GM23248 (cell line): ENCODE data around the gene EPS8. TPM values are rescaled to one million over a fixed set of nuclear protein-coding genes. Genes with fewer than 3 reads are reported as not detected.
"Not testable (repeated sequence)": the region's sequence is repeated elsewhere in the genome, so short reads cannot be mapped to it uniquely, and the experiment has no call there.

Experiments used
- DNase-seq: peaks from one replicate; pipeline ENCODE4 v3.0.0-alpha.2; 2015
- H2AFZ ChIP-seq: fragments of 200-600 bp; sonication (generic); 2 replicates; pipeline ENCODE4 v1.6.1; 2016; ENCODE audit warnings: antibody characterized with exemption
- H3F3A ChIP-seq: fragments of 200-600 bp; sonication (generic); 2 replicates; pipeline ENCODE4 v1.6.1; 2016; ENCODE audit warnings: mild to moderate bottlenecking, antibody characterized with exemption, mixed run types; ENCODE audit not compliant: insufficient read depth
- H3K27ac ChIP-seq: fragments of 200-600 bp; sonication (generic); 2 replicates; pipeline ENCODE4 v1.5.1; 2016; ENCODE audit warnings: mild to moderate bottlenecking
- H3K27me3 ChIP-seq: fragments of 200-600 bp; sonication (generic); replicated peaks from 2 replicates; pipeline ENCODE4 v1.6.1; 2016; ENCODE audit warnings: mild to moderate bottlenecking; ENCODE audit not compliant: insufficient read depth
- H3K36me3 ChIP-seq: fragments of 200-600 bp; sonication (generic); 2 replicates; pipeline ENCODE4 v1.6.1; 2016; ENCODE audit warnings: low read depth, mild to moderate bottlenecking
- H3K4me1 ChIP-seq: fragments of 200-600 bp; sonication (generic); 2 replicates; pipeline ENCODE4 v1.6.1; 2016; ENCODE audit warnings: mild to moderate bottlenecking; ENCODE audit not compliant: insufficient read depth
- H3K4me2 ChIP-seq: fragments of 200-600 bp; sonication (generic); one replicate; pipeline ENCODE4 v1.6.1; 2016; ENCODE audit warnings: mild to moderate bottlenecking; ENCODE audit not compliant: unreplicated experiment
- H3K4me3 ChIP-seq: fragments of 200-600 bp; sonication (generic); 2 replicates; pipeline ENCODE4 v1.5.1; 2016; ENCODE audit warnings: mild to moderate bottlenecking
- H3K79me2 ChIP-seq: fragments of 200-600 bp; sonication (generic); 2 replicates; pipeline ENCODE4 v1.6.1; 2016; ENCODE audit warnings: mild to moderate bottlenecking; ENCODE audit not compliant: insufficient read depth
- H3K9ac ChIP-seq: fragments of 200-600 bp; sonication (generic); 2 replicates; pipeline ENCODE4 v1.6.1; 2016; ENCODE audit warnings: mild to moderate bottlenecking
- H3K9me2 ChIP-seq: fragments of 200-600 bp; sonication (generic); 2 replicates; pipeline ENCODE4 v1.6.1; 2016; ENCODE audit warnings: mixed run types, mild to moderate bottlenecking, moderate library complexity; ENCODE audit not compliant: insufficient read depth
- H3K9me3 ChIP-seq: fragments of 200-600 bp; sonication (generic); one replicate; pipeline ENCODE4 v1.6.1; 2017; ENCODE audit warnings: low read depth
- H4K20me1 ChIP-seq: fragments of 200-600 bp; sonication (generic); 2 replicates; pipeline ENCODE4 v1.6.0; 2016; ENCODE audit not compliant: insufficient read depth
- EZH2 ChIP-seq: fragments of 200-600 bp; sonication (generic); IDR thresholded peaks from 2 replicates; pipeline ENCODE4 v1.6.1; 2018; ENCODE audit warnings: antibody characterized with exemption, mild to moderate bottlenecking; ENCODE audit not compliant: insufficient read depth, poor library complexity, severe bottlenecking
- EZH2phosphoT487 ChIP-seq: fragments of 200-600 bp; sonication (generic); IDR thresholded peaks from 2 replicates; pipeline ENCODE4 v1.6.1; 2018; ENCODE audit warnings: antibody characterized with exemption, moderate library complexity, mild to moderate bottlenecking, low read depth; ENCODE audit not compliant: insufficient read depth
- WGBS, 2 experiments: methylation state at CpG; one replicate each; pipeline ENCODE4 v1.1.6; 2015 to 2017; ENCODE audit warnings: low lambda C conversion rate in 2 of 2, low coverage in 1 of 2; ENCODE audit errors: missing lambda C conversion rate in 2 of 2; 5-methylcytosine and 5-hydroxymethylcytosine counted together
- in situ Hi-C: fragments of 300-500 bp; cut with MboI; formaldehyde crosslinking; loops from 2 replicates; pipeline ENCODE4 v1.15.0; 2020
- polyA plus RNA-seq: library from polyadenylated mRNA; unstranded; fragments of >200 nt; fragmentation: Nextera tagmentation; extraction: Ambion mirVana; gene quantifications from 2 replicates; pipeline ENCODE4 v1.2.1, GENCODE V29; 2016
- total RNA-seq: library from RNA; depleted of rRNA; stranded (reverse); fragments of >200 nt; shearing (Covaris generic); gene quantifications from 2 replicates; pipeline ENCODE4 v1.2.3, GENCODE V29; 2014

Gene EPS8
- total and polyA plus RNA-seq, 2 experiments from 2014 or later, result 103 to 107 TPM

- no peaks in the 10 kb centered on the region for H3K9me3 ChIP-seq
- WGBS, 2 experiments, result 77 to 83% methylated on average over 4 of the region's 4 CpGs
- peaks cover 100% of the 10 kb centered on the region for H3K79me2 ChIP-seq
Observed at GRCh38 chr12:15749937-15750336, 39.3 kb downstream of the EPS8 start.

GRCh38 chr12:15741870-15742269 lies 47.3 kb downstream of the EPS8 start:
- H3K4me3 ChIP-seq, H3K9me2 ChIP-seq, DNase-seq, H2AFZ ChIP-seq, H3K4me1 ChIP-seq, in situ Hi-C loops, H3K9me3 ChIP-seq, H3F3A ChIP-seq, H3K9ac ChIP-seq, H4K20me1 ChIP-seq, H3K4me2 ChIP-seq, H3K27me3 ChIP-seq, H3K36me3 ChIP-seq, H3K27ac ChIP-seq: not testable (repeated sequence)
- WGBS, 2 experiments, result 91 to 100% methylated on average over 3 of the region's 3 CpGs
- H3K79me2 ChIP-seq, result peaks cover 98% of the 10 kb centered on the region

More at GRCh38 chr12:15749937-15750336, 39.3 kb downstream of the EPS8 start:
- H3K4me1 ChIP-seq, result peaks cover 50% of the 10 kb centered on the region
- H3K36me3 ChIP-seq, result no peaks in the 10 kb centered on the region
- peaks cover 40% of the 10 kb centered on the region for H3F3A ChIP-seq
- H2AFZ ChIP-seq, result no peak overlapping the region
- no peak for TF ChIP-seq EZH2phosphoT487
- TF ChIP-seq EZH2, result no peak
- H3K9ac ChIP-seq, result no peak overlapping the region
- H3K27me3 ChIP-seq, result no peaks in the 10 kb centered on the region
- DNase-seq, result no peak
- no peak overlapping the region for H3K4me3 ChIP-seq
- no peak overlapping the region for H3K4me2 ChIP-seq
- in situ Hi-C loops, result no loop called here
- no peak overlapping the region; the same call in 1 of the 2 replicates for H3K27ac ChIP-seq
- no peaks in the 10 kb centered on the region for H4K20me1 ChIP-seq
- no peaks in the 10 kb centered on the region for H3K9me2 ChIP-seq

GRCh38 chr12:15741082-15741481 lies 48.1 kb downstream of the EPS8 start:
- H3K9me3 ChIP-seq, result no peaks in the 10 kb centered on the region
- H4K20me1 ChIP-seq, result no peaks in the 10 kb centered on the region
- H3K27ac ChIP-seq, result no peak overlapping the region
- H3K36me3 ChIP-seq, result no peaks in the 10 kb centered on the region
- H3K9me2 ChIP-seq, result no peaks in the 10 kb centered on the region
- 96 to 98% methylated on average over 2 of the region's 2 CpGs for WGBS, 2 experiments
- H3K4me1 ChIP-seq, result no peaks in the 10 kb centered on the region
- no peak overlapping the region for H3K4me3 ChIP-seq
- no peak overlapping the region for H2AFZ ChIP-seq
- H3K9ac ChIP-seq, result no peak overlapping the region
- TF ChIP-seq EZH2 (no peak), EZH2phosphoT487 (no peak)
- H3K4me2 ChIP-seq, result no peak overlapping the region
- no peaks in the 10 kb centered on the region for H3K27me3 ChIP-seq
- in situ Hi-C loops, result no loop called here
- H3F3A ChIP-seq, result no peaks in the 10 kb centered on the region; the same call in 1 of the 2 replicates
- peaks cover 98% of the 10 kb centered on the region for H3K79me2 ChIP-seq
- peak; percentile 20 for DNase-seq

DNA sequence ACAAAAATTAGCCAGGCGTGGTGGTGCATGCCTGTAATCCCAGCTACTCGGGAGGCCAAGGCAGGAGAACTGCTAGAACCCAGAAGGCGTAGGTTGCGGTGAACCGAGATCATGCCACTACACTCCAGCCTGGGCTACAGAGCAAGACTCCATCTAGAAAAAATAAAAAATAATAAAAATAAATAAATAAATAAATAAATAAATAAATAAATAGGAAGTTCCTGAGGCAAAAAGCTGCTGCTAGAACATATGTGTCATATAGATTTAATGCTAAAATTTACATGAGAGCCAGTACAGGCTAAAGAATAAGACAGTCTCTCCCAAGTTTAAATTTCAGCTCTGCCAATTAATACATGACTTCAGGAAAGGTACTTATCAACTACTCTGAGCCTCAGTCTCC lies 48.8 kb downstream of the EPS8 start:
- H3K9ac ChIP-seq, H3K9me3 ChIP-seq, H3K27me3 ChIP-seq, DNase-seq, H3K4me1 ChIP-seq, H3F3A ChIP-seq, H3K9me2 ChIP-seq, H4K20me1 ChIP-seq, H3K27ac ChIP-seq, H3K36me3 ChIP-seq, H3K4me2 ChIP-seq, H3K4me3 ChIP-seq, H2AFZ ChIP-seq, in situ Hi-C loops: not testable (repeated sequence)
- 99% methylated on average over 5 of the region's 5 CpGs for WGBS, 2 experiments
- peaks cover 98% of the 10 kb centered on the region for H3K79me2 ChIP-seq

DNA sequence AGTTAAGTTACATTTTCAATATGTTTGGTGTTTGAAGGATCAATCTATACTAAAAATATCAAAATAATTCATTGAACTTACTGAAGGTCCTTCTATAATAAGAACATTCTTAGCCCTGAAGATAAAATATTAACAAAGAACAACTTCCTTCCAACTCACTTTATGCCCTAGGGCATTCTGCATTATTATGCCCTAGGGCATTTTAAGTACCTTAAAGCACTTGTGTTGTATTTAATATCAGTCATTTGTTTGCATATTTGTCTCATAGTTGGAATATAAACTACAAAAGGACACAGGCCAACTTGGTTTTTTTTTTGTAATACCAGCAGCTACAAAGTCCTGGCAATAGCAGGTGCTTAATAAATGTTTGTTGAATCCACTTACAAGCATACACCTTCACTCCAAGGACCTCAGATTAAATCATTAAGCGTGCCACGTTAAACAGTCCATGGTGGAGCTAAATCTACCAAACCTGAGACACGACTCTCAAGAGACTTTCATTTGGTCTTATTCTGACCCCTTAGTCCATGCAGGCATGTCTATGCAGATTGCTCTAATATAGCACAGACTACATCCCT lies 50.7 kb downstream of the EPS8 start:
- no peaks in the 10 kb centered on the region for H3K9me3 ChIP-seq
- no peaks in the 10 kb centered on the region for H3K36me3 ChIP-seq
- H3K9ac ChIP-seq, result no peak overlapping the region
- WGBS, 2 experiments, result 79 to 89% methylated on average over 3 of the region's 3 CpGs
- no peaks in the 10 kb centered on the region for H3K27me3 ChIP-seq
- DNase-seq, result no peak
- no peak overlapping the region for H3K4me3 ChIP-seq
- peaks cover 98% of the 10 kb centered on the region for H3K79me2 ChIP-seq
- TF ChIP-seq EZH2, result no peak
- no peak for TF ChIP-seq EZH2phosphoT487
- no peak overlapping the region for H3K4me2 ChIP-seq
- H3F3A ChIP-seq, result no peaks in the 10 kb centered on the region; the same call in 1 of the 2 replicates
- H3K4me1 ChIP-seq, result no peaks in the 10 kb centered on the region
- H3K27ac ChIP-seq, result no peak overlapping the region
- no peak overlapping the region for H2AFZ ChIP-seq
- H3K9me2 ChIP-seq, result no peaks in the 10 kb centered on the region
- in situ Hi-C loops, result no loop called here
- H4K20me1 ChIP-seq, result no peaks in the 10 kb centered on the region
